Left cardiac atrium (tissue), 4 donors: ENCODE data around the gene GSG1L. TPM values are rescaled to one million over a fixed set of nuclear protein-coding genes. Genes with fewer than 3 reads are reported as not detected.

Experiments used
- ATAC-seq, 2 donors: fragments of 200-7000 bp; cut with Tn5 transposase; one replicate each; pipeline ENCODE4 v1.9.1; 2020; ENCODE audit warnings: mild to moderate bottlenecking in 2 of 2, moderate library complexity in 2 of 2
- DNase-seq: peaks from one replicate; pipeline ENCODE4 v3.0.0-alpha.2; 2020
- intact Hi-C, 2 donors: fragments of 100-400 bp; cut with DNase I; formaldehyde crosslinking; loops; one replicate each; pipeline versions ENCODE4 v1.14.1 to v1.15.1; 2022 to 2023
- total RNA-seq, 2 donors: library from RNA; stranded (reverse); fragmentation: NEBNext Ultra II Directional; extraction: Animal tissue kit (Norgen Biotek cat#: 25700); gene quantifications; one replicate each; pipeline ENCODE4 v1.2.1, GENCODE V29; 2021
- donor health status: DM: no; HTN: yes; CAD: no.
- donor health status: DM: no; HTN: yes; CAD: no; lungs with severe emphysema.
- donor health status: DM: yes; HTN: yes; CAD: no.
- donor health status: Dilated cardiomyopathy.

GSG1L gene
- total RNA-seq, 2 donors from 2014 or later: 10.5 to 63.9 TPM

DNA sequence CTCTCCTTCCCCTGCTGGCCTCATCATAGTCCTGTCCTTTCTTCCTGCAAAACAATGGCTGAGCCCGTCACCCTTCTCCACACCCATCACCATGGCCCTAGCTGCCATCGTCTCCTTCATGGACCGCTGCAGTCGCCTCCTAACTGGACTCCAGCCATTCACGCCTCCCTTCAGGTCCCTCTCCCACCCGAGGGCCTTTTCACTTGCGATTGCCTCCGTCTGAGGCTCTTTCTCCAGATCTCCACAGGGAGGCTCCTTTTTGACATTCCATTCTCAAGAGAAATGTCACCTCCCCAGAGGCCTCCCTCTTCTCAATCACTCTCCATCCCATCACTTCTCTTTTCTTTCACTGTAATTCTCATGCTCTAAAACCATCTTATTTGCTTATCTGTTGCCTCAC, 23.5 kb downstream of the GSG1L start:
- intact Hi-C loops: no loop called here
- DNase-seq (no peak), ATAC-seq (no peak)

DNA sequence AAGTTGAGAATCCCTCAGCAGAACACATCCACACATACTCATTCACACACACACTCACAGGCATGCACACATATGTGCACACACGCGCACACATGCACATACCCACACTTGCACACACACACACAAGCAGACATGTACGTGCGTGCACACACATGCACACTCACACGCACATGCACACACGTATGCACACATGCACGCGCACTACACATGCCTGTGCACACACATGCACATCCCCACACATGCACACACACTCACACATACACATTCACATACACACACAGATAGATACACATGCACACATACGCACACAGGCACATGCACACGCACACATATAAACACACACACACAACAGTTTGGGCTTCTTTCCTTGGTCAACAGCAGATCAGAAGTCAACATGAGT, 24.0 kb downstream of the GSG1L start:
- DNase-seq (no peak), ATAC-seq (no peak)
- intact Hi-C loops: no loop called here

DNA sequence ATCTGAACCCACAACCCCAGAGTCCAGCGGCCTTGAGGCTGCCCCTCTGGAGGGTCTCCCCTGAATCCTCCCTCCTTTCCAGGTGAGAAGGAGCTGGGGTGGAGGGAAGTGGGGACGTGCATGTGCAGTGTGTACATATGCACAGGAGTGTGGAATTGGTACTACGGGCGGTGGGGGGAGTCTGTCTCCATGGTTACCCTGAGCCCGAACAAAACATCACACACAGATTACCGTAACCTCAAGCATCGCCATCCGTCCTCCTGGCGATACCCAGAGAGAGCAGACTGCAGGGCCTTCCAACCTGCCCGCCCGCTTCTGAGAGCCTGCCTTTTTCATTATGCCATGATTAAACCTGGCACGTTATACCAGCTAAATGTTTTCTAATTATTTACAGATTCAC, 25.1 kb downstream of the GSG1L start:
- intact Hi-C loops: no loop called here
- no peak for ATAC-seq
- no peak for DNase-seq

DNA sequence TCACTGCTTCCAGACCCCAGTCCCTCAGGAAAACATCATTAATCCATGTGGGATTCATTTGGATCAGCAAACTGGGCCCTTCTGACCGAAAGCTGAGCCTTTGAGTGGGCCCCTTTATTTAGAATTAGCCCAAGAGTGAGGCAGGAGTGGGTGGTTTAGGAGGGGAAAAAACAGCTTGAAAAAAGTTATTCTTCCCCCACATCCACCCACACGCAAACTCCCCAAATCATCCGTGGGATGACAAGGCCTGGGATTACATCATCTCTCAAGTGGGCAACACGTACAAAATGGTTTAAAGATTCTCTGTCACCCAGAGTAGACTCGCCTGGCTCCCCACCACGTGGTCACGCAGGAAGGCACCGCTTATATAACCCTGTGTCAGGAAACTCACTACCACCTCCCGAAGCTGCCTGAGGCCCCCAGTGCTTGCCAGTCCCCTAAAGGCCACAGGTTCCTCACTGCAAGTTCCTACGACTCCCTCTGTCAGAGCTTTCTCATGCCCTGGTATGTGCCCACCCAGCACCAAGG, 27.6 kb downstream of the GSG1L start:
- ATAC-seq: no peak
- intact Hi-C loops: no loop called here
- DNase-seq: no peak

DNA sequence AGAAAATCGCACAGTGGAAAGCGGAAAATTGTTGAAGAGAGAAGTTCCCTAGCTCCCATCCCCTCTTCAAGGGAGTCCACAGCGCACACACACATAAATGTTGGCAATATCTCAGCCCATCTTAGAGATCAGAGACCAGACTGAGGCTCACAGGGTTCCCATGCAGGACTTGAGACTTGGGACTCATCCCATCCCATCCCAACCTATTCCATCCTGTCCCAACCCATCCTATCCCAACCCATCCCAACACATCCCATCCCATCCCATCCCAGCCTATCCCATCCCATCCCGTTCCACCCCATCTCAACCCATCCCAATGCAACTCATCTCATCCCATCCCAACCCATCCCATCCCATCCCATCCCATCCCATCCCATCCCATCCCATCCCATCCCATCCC, 29.6 kb downstream of the GSG1L start:
- intact Hi-C loops: no loop called here
- no peak for DNase-seq
- ATAC-seq: no peak

DNA sequence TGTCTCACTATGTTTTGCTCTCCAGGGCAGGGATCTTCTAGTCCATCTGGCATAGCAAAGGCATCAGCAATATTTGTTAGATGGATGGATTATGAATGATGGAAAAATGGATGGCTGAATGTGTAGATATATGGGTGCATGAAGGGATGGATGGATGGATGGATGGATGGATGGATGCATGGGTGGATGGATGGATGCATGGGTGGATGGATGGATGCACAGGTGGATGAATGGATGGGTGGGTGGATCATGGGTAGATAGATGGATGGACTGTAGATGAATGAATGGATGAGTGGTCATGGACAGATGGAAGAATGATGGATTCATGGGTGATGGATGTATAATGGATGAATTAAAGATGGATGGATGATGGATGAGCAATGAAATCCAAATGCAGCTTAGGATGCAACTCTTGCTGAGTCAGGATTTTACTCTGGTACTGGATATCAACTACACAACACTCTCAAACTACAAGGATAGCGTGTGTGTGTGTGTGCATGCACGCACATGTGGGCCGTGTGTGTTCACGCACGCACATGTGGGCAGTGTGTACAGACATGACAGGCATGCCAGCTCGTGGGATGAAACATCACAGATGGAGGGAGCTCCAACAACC, 34.0 kb downstream of the GSG1L start:
- DNase-seq (no peak), ATAC-seq (no peak)
- intact Hi-C loops: no loop called here

DNA sequence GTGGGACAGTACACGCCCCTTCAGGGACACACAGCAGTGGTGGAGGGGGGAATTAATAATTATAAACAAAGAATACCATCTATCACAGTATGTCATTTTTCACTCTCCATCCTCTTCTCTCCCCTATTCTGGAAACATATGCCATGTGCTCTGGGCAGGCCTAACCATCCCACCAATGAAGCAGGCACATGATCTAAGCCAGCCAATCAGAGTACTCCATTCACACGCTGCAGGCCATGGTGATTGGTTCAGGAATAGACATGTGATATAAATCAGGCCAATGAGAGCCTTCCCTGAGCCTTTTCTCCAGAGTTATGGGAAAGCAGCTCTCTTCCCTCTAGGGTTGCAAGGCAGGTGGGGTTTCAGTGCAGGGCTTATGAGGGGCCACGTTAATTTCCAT, 36.5 kb downstream of the GSG1L start:
- DNase-seq (no peak), ATAC-seq (no peak)
- intact Hi-C loops: no loop called here

DNA sequence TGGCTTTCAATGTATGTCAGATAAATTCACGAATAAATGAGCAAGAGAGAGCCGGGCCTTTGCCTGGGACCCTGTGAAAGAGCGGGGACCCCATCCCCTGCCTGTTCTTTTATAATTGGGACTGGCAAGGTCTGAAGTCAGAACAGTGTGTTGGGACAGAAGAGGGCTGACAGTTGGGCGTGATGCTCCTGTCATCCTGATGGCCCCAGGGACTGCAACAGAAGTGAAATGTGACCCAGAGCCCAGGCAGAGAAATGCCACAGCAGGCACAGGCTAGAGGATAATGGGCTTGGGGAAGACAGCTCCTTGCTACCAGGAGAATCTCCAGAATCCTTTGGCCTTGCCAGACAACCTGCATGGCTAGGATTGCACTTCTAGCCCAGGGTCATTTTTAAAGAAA, 37.9 kb downstream of the GSG1L start:
- intact Hi-C loops: no loop called here
- ATAC-seq: no peak
- DNase-seq: no peak

DNA sequence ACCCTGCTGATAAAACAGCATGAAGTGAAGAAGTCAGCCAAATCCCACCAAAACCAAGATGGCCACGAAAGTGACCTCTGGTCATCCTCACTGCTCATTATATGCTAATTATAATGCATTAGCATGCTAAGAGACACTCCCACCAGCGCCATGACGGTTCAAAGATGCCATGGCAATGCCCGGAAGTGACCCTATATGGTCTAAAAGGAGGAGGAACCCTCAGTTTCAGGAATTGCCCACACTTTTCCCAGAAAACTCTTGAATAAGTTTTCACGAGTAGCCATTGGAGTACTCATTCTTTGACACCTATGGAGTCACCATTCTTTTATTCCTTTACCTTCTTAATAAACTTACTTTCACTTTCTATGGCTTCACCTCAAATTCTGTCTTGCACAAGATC, 44.3 kb downstream of the GSG1L start:
- DNase-seq (no peak), ATAC-seq (no peak)
- intact Hi-C loops: no loop called here

DNA sequence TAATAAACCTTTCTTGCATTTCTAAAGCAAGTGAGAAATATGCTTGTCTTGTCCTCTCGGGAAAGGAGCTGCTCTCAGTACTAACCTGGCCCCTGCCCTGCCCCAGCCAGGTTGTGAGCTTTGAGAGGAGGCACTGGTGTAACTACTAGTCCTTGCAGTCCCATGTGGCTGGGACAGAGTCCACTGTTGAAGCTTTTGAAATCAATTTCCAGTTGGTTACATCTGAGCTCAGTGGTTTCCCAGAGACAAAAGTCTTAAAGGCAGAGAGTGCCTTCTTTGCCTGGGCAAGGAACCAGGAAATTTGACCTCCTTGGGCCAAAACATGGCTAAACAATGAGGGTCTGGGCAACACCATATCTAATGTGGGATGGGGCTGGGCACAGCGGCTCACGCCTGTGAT, 48.7 kb downstream of the GSG1L start:
- no peak for DNase-seq
- no peak for ATAC-seq
- intact Hi-C loops: no loop called here

DNA sequence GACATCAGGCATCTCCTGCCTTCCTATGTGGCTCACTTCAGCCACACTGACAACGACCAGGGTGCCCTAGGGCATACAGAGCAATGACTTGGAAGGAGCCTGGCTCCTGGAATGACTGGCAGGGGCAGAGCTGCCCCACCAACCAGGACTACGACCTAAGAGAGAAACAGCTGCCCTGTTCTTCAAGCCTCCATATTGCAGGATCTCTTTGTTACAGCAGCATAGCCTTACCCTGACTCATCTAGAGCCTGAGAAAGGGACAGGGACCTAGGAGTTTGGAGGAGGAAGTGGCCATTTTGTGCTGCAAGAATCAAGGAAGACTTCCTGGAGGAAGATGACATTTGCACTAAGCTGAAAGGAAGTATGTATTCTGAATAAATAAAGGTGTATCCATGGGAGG, 49.6 kb downstream of the GSG1L start:
- DNase-seq (no peak), ATAC-seq (no peak)
- intact Hi-C loops: no loop called here

DNA sequence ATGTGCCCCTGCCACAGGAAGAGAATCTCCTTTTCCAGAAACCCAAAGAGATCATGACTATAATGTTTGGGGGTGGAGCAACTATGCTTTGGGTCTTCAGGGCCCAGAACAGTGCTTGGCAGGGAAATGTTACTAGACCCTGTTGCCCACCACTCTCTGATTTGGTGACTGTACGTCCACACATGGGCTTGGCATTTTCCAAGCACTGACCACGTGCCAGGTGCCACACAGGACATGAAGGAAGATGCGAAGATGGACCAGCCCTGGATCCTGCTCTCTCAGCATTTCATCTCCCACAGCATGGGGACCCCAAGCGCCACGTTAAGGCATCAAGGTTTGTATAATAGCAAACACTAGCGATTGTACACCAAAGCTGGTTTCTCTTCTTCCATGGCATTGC, 50.1 kb downstream of the GSG1L start:
- DNase-seq: no peak
- ATAC-seq: no peak
- intact Hi-C loops: no loop called here

DNA sequence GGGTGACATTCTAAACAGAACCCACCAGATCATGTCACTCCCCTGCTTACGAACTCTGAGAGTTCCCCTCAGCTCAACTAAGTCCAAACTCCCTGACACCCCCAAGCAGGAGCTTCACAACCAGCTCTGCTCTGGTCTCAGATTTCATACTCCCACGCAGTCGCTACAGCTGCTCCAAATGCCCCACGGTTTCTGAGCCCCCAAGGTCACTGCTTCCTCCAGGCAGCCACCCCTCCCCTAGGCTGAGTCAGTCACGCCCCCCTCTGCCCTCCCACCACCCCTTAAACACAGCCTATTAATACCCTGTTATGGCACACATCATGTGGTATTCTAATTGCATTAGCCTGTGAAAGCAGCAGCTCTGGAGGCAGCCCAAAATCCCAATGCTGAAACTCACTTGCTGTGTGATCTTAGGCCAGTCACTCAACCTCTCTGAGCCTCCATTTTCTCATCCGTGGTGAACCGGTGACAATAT, 51.5 kb downstream of the GSG1L start:
- intact Hi-C loops: no loop called here
- peak; percentile 59 to 62 for ATAC-seq
- DNase-seq: no peak

DNA sequence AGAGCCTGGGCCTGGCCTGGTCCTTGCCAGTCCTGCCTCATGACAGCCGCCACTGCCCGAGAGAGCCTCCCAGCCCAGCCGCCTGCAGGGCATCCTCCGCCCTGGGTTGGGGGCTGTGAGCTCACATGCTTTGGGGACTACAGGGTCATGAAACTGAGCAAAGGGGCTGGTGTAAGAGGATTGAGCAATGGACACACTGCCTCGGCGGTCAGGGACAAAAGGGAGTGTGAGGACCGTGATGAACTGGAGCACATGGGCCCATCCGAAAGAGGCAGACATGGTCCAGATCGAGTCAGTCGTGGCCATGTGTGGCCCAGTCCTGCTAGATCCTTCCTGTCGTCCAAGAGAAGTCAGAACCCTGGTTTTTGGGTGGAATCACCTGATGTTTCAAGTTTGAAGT, 52.3 kb downstream of the GSG1L start:
- intact Hi-C loops: no loop called here
- DNase-seq (no peak), ATAC-seq (no peak)

DNA sequence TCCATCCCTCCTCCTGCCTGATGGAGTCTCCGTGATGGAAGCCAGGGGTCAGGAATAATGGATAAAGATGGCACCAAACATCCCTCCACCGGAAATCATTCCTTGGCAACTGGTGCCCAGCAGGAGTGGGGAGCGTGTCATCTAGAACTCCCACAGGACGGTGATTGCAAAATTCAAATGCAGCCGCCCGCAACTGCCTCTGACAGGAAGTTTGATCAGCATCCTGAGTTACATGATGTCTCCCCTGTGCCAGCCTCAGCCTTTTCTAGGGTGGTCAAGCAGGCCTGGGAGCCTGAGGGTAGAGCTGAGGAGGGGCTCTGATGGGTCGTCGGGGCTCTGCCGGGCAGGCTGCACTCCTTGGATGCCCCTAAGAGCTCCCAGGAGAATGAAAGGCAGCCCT, 52.8 kb downstream of the GSG1L start:
- ATAC-seq: no peak
- DNase-seq: no peak
- intact Hi-C loops: no loop called here

DNA sequence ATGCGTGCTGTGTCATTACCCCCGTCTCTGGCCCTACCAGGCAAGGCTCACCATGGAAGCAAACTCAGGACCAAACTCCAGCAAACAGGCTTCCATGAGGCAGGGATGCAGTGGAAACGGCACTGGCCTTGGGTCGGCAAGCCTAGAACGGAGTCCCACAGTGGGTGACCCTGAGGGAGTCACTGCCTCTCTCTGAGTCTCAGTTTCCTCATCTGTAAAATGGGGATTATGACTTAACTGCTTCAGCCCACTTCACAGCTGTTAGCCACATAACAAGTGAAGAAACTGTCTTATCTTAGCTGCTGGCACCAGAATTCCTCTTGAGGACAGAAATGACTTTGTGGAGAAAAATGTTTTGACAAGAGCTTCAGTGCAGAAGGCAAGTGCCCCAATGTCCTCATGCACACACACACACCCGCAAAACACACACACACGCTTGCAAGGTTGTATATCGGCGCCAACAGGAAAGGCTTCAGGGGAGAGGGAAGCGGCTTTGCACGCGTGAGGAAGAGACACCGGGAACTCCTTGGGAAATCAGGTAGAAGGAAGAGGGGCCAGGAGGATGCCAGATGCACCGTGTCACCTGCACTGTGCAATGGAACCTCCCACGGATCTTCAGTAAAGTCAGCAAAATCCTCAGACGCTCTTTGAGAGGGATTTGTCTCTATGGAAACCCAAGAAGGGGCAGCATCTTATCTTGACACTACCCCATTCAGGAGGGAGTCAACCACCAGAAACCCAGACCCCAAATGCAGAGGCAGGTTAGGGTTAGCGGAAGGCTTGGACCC, 53.7 kb downstream of the GSG1L start:
- intact Hi-C loops: no loop called here
- ATAC-seq (no peak), DNase-seq (no peak)

DNA sequence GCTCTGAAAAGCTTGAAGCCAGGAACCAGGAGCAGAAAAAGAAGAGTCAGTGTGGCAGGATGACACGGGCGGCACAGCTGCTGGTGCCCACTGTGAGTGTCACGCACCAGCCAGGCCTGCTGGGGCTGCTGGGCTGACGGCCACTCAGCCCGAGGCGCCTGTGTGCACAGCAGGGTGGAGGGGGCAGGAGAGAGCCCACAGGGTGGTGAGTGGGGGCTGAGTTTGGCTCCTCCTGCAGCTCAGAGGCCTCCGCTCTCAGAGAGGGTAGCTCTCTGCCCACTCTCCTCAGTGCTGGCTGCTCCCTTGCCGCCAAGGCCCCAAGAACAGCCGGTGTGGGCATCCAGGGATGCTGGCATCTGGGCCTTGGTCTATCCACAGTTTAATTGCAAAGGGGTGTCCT, 59.6 kb downstream of the GSG1L start:
- intact Hi-C loops: no loop called here
- peak; percentile 71 to 90 for ATAC-seq

DNA sequence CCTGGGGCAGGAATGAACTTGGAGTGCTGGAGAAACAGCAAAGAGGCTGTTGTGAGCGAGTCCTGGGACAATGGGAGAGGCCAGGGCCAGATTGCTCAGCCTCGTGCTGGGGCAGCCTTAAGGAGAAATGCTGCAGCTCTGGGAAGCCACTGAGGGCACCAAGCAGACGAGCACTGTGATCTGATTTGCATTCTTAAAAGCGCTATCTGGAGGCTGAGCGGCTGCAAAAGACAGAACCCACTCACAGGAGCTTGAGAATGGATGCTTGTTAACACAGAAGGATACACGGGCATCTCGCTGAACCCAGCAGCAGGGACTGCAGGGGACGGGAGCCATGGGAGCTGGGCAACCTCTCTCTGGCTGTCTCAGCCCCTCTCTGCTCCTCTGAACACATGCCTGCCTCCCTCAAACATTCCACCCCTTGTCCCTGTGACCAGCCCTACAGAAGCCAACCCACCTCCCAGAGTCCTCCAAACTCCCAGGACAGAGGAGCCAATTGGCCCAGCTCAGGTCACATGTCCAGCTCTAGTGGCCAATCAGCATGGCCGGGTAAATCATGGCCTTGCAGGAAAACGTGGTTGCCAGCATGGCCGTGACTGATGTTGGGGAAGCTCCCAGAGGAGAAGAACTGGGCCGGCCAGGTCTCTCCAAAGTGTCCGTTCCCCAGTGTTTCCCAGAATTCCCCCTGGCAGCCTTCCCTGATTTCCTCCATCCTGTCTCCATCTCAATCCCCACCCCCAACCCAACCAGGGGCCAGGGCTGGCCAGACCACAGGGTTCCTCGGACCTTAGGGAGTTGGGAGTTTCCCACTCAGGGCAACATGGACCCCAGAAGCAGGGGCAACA, 60.3 kb downstream of the GSG1L start:
- intact Hi-C loops: no loop called here
- ATAC-seq: no peak
- no peak for DNase-seq

More for the DNA sequence above, 59.6 kb downstream of the GSG1L start:
- DNase-seq: no peak

DNA sequence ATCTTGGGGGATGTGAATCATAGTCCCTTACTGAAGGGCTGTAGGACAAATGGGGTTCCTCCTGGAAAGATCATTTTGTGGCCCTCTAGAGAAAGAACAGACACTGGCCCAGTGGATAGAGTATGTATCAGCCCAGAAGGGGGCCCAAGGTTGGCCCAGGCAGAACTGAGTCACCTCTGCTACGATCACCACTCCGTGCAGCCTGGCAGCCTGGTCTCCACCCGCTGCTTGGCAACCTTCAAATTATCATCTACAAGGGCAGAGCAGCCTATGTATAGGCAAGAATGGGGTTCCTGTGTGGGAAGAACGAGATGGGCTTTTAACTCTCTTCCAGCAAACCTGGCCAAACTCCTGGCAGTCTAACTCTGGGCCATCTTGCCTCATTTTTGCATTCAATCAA, 61.9 kb downstream of the GSG1L start:
- intact Hi-C loops: no loop called here
- ATAC-seq: peak in 1 of 2 donors; percentile 84
- DNase-seq: no peak

DNA sequence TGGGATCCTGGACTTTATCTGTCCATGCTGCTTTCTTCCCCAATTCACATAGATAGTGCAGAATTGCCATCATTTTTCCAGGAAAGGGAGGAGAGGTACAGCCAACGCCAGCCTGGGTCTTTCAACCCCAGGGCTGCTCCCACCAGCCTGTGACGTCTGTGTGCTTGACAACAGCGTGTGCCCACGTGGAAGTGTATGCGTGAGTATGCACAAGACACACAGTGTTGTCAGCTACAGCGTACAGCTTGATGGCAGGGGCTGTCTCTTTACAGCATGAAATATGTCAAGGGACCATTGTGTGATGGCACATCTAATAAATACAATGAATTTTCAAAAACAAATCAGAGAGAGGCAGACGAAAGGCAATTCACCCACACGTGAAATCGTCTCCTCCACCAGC, 62.3 kb downstream of the GSG1L start:
- intact Hi-C loops: no loop called here
- ATAC-seq: no peak
- no peak for DNase-seq
